HepG2 (cell line): ENCODE results near the gene ZC3H12A. TPM values are rescaled to one million over a fixed set of nuclear protein-coding genes. Genes with fewer than 3 reads are reported as not detected.

Source experiments
- BHLHE40 ChIP-seq: IDR thresholded peaks from 2 replicates; pipeline ENCODE4 v1.6.1; 2011; ENCODE audit warnings: low read length, improper control_type of control experiment
- FOXA3 ChIP-seq: IDR thresholded peaks from 2 replicates; pipeline ENCODE4 v1.6.1; 2016; ENCODE audit warnings: missing genetic modification reagents, missing compliant biosample characterization
- GPBP1L1 ChIP-seq: sonication (generic); formaldehyde crosslinking; IDR thresholded peaks from 2 replicates; pipeline ENCODE4 v1.5.0; 2020; ENCODE audit warnings: mild to moderate bottlenecking, missing genetic modification reagents
- NR2F6 ChIP-seq, 2 experiments: IDR thresholded peaks; 2 replicates each; pipeline ENCODE4 v1.6.1; 2016; ENCODE audit warnings: antibody characterized with exemption in 1 of 2, mild to moderate bottlenecking in 1 of 2
- PAXIP1 ChIP-seq: sonication (generic); formaldehyde crosslinking; conservative IDR thresholded peaks from 2 replicates; pipeline ENCODE4 v1.4.0; 2020; ENCODE audit warnings: mild to moderate bottlenecking, missing genetic modification reagents, moderate library complexity
- POGZ ChIP-seq: sonication (generic); formaldehyde crosslinking; IDR thresholded peaks from 2 replicates; pipeline ENCODE4 v1.4.0; 2020; ENCODE audit warnings: mild to moderate bottlenecking, missing genetic modification reagents
- REXO4 ChIP-seq: sonication (generic); formaldehyde crosslinking; IDR thresholded peaks from 2 replicates; pipeline ENCODE4 v1.8.0; 2022; ENCODE audit warnings: missing genetic modification reagents, mild to moderate bottlenecking, borderline replicate concordance
- RNF2 ChIP-seq: fragments of 450-650 bp; conservative IDR thresholded peaks from 2 replicates; pipeline ENCODE4 v1.6.1; 2016; ENCODE audit warnings: low read depth
- SP140L ChIP-seq: sonication (generic); formaldehyde crosslinking; IDR thresholded peaks from 2 replicates; pipeline ENCODE4 v1.4.0; 2020; ENCODE audit warnings: missing genetic modification reagents, borderline replicate concordance
- TEAD3 ChIP-seq: optimal IDR thresholded peaks from 2 replicates; pipeline ENCODE3; 2016; ENCODE audit warnings: borderline replicate concordance
- ZBTB21 ChIP-seq: sonication (generic); formaldehyde crosslinking; IDR thresholded peaks from 2 replicates; pipeline ENCODE4 v1.4.0; 2020; ENCODE audit warnings: missing genetic modification reagents
- ZFP36L2 ChIP-seq: sonication (generic); formaldehyde crosslinking; IDR thresholded peaks from 2 replicates; pipeline ENCODE4 v1.4.0; 2020; ENCODE audit warnings: missing genetic modification reagents
- ZNF317 ChIP-seq: sonication (generic); formaldehyde crosslinking; IDR thresholded peaks from 2 replicates; pipeline ENCODE4 v1.5.0; 2020; ENCODE audit warnings: mild to moderate bottlenecking, missing genetic modification reagents
- ZNF510 ChIP-seq: sonication (generic); formaldehyde crosslinking; IDR thresholded peaks from 2 replicates; pipeline ENCODE4 v1.4.0; 2020; ENCODE audit warnings: low read depth, mild to moderate bottlenecking, missing genetic modification reagents
- ZNF558 ChIP-seq: sonication (generic); formaldehyde crosslinking; IDR thresholded peaks from 2 replicates; pipeline ENCODE4 v1.9.0; 2022; ENCODE audit warnings: mild to moderate bottlenecking, missing genetic modification reagents, borderline replicate concordance
- ZNF564 ChIP-seq: sonication (generic); formaldehyde crosslinking; IDR thresholded peaks from 2 replicates; pipeline ENCODE4 v1.8.1; 2023; ENCODE audit warnings: mild to moderate bottlenecking, missing genetic modification reagents
- ZSCAN9 ChIP-seq: IDR thresholded peaks from 2 replicates; pipeline ENCODE4 v1.6.1; 2016; ENCODE audit warnings: borderline replicate concordance
- polyA plus RNA-seq, 8 experiments: library from polyadenylated mRNA; depleted of rRNA in 3 of 8; stranded (reverse) in 7 of 8; unstranded in 1 of 8; fragments of >200 nt; fragmentation: Illumina TruSeq in 4 of 8; extraction: Trizol in 4 of 8; gene quantifications; 2 replicates each; pipeline versions ENCODE4 v1.2.1 to v1.2.3, GENCODE V29; 2011 to 2016; ENCODE audit warnings: low read depth in 4 of 8, missing spikeins in 1 of 8, mixed read lengths in 1 of 8; ENCODE audit not compliant: insufficient read depth in 1 of 8
- total RNA-seq, 5 experiments: library from RNA; depleted of rRNA; stranded (reverse); fragments of >200 nt; fragmentation: Illumina TruSeq; extraction: Trizol; gene quantifications; 2 replicates each; pipeline ENCODE4 v1.2.3, GENCODE V29; 2016; ENCODE audit warnings: low read depth in 1 of 5
- TF ChIP-seq, protein P1 (sequence below): sonication (generic); formaldehyde crosslinking; IDR thresholded peaks from 2 replicates; pipeline ENCODE4 v1.4.0; 2020; ENCODE audit warnings: missing genetic modification reagents
- TF ChIP-seq, protein P2 (sequence below): sonication (generic); formaldehyde crosslinking; IDR thresholded peaks from 2 replicates; pipeline ENCODE4 v1.5.1; 2020; ENCODE audit warnings: mild to moderate bottlenecking, missing genetic modification reagents, borderline replicate concordance
- TF ChIP-seq, protein P3 (sequence below): IDR thresholded peaks from 2 replicates; pipeline ENCODE4 v1.6.1; 2012; ENCODE audit warnings: low read depth, low read length, improper control_type of control experiment
- TF ChIP-seq, protein P4 (sequence below): sonication (generic); formaldehyde crosslinking; IDR thresholded peaks from 2 replicates; pipeline ENCODE4 v1.8.0; 2022; ENCODE audit warnings: mild to moderate bottlenecking, missing genetic modification reagents, moderate library complexity

ZC3H12A gene
- total and polyA plus RNA-seq, 2 of the 13 experiments (the other 11 are each of a cell fraction or from before 2014, with no cell fraction given) = 6.8 to 13.3 TPM

DNA sequence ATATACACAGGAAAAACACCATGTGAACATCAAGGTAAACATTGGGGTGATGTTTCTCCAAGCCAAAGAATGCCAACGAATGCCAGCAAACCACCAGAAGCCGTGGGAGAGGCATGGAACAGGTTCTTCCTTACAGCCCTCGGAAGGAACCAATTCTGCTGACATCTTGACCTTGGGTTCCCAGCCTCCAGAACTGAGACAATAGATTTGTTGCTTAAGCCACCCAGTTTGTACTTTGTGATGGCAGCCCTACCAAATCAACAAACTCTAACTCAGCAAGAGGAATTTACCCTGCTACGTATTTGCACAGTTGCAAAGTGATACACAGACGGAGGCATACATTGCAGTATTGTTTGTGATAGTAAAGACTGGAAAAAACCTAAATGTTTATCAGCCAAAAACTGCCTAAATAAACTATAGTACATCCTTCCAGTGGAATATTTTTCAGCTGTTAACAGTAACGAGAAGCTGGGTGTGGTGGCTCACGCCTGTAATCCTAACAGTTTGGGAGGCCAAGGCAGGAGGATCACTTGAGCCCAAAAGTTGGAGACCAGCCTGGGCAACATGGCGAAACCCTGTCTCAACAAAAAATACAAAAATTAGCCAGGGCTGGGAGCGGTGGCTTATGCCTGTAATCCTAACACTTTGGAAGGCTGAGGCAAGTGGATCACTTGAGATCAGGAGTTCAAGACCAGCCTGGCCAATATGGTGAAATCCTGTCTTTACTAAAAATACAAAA, 12.5 kb upstream of the ZC3H12A start (continued):
- TF ChIP-seq SP140L (CRISPR knock-in tag) = no peak
- peak; percentile 62 for TF ChIP-seq PAXIP1
- TF ChIP-seq ZNF317 = no peak
- no peak for TF ChIP-seq ZBTB21 (CRISPR knock-in tag)
- TF ChIP-seq POGZ = 0 out of 2 replicates have a peak, but pooled peaks have one; percentile 15
- TF ChIP-seq REXO4 = no peak
- TF ChIP-seq BHLHE40 = no peak
- TF ChIP-seq, protein P1, sequence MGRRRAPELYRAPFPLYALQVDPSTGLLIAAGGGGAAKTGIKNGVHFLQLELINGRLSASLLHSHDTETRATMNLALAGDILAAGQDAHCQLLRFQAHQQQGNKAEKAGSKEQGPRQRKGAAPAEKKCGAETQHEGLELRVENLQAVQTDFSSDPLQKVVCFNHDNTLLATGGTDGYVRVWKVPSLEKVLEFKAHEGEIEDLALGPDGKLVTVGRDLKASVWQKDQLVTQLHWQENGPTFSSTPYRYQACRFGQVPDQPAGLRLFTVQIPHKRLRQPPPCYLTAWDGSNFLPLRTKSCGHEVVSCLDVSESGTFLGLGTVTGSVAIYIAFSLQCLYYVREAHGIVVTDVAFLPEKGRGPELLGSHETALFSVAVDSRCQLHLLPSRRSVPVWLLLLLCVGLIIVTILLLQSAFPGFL = no peak
- peak; percentile 44 for TF ChIP-seq TEAD3 (CRISPR knock-in tag)
- TF ChIP-seq ZFP36L2 (CRISPR knock-in tag) = no peak
- no peak for TF ChIP-seq ZNF510
- TF ChIP-seq ZNF558 (CRISPR knock-in tag) = no peak
- TF ChIP-seq GPBP1L1 (CRISPR knock-in tag) = no peak
- TF ChIP-seq RNF2 = no peak
- no peak for TF ChIP-seq ZNF564 (CRISPR knock-in tag)
- TF ChIP-seq, protein P2, sequence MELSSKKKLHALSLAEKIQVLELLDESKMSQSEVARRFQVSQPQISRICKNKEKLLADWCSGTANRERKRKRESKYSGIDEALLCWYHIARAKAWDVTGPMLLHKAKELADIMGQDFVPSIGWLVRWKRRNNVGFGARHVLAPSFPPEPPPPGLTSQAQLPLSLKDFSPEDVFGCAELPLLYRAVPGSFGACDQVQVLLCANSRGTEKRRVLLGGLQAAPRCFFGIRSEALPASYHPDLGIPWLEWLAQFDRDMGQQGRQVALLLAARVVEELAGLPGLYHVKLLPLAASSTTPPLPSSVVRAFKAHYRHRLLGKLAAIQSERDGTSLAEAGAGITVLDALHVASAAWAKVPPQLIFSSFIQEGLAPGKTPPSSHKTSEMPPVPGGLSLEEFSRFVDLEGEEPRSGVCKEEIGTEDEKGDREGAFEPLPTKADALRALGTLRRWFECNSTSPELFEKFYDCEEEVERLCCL (CRISPR knock-in tag) = no peak
- TF ChIP-seq NR2F6 (IDR thresholded peaks at IDR 0.05) = no peak
- no peak for TF ChIP-seq NR2F6 (CRISPR knock-in tag; IDR thresholded peaks at IDR 0.05)
- TF ChIP-seq ZSCAN9 (CRISPR knock-in tag) = no peak
- no peak for TF ChIP-seq FOXA3 (CRISPR knock-in tag)
- TF ChIP-seq, protein P3, sequence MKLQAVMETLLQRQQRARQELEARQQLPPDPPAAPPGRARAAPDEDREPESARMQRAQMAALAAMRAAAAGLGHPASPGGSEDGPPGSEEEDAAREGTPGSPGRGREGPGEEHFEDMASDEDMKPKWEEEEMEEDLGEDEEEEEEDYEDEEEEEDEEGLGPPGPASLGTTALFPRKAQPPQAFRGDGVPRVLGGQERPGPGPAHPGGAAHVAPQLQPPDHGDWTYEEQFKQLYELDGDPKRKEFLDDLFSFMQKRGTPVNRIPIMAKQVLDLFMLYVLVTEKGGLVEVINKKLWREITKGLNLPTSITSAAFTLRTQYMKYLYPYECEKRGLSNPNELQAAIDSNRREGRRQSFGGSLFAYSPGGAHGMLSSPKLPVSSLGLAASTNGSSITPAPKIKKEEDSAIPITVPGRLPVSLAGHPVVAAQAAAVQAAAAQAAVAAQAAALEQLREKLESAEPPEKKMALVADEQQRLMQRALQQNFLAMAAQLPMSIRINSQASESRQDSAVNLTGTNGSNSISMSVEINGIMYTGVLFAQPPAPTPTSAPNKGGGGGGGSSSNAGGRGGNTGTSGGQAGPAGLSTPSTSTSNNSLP = no peak
- TF ChIP-seq, protein P4, sequence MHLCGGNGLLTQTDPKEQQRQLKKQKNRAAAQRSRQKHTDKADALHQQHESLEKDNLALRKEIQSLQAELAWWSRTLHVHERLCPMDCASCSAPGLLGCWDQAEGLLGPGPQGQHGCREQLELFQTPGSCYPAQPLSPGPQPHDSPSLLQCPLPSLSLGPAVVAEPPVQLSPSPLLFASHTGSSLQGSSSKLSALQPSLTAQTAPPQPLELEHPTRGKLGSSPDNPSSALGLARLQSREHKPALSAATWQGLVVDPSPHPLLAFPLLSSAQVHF = no peak
